NCI-H128 (cell line): ENCODE measurements around the gene SPATC1L.

ENCODE experiments used
- DNase-seq: peaks from one replicate; lab custom pipeline; 2025; ENCODE audit not compliant: unreplicated experiment; lab: John Stamatoyannopoulos, UW

Gene SPATC1L

GRCh38 chr21:46121286-46122221 lies 62.7 kb downstream of the SPATC1L start:
- no peak for DNase-seq

- no peak for DNase-seq
These were observed 63.7 kb downstream of the SPATC1L start for GRCh38 chr21:46120301-46121285.

GRCh38 chr21:46119637-46120271 lies 64.5 kb downstream of the SPATC1L start:
- no peak for DNase-seq

GRCh38 chr21:46119144-46119636 lies 65.1 kb downstream of the SPATC1L start:
- DNase-seq, result no peak

GRCh38 chr21:46118316-46119143 lies 65.7 kb downstream of the SPATC1L start:
- DNase-seq, result no peak

- DNase-seq, result no peak
These were observed 66.5 kb downstream of the SPATC1L start for GRCh38 chr21:46117586-46118315.

GRCh38 chr21:46116776-46117585 lies 67.3 kb downstream of the SPATC1L start:
- DNase-seq, result no peak

GRCh38 chr21:46116189-46116775 lies 68.0 kb downstream of the SPATC1L start:
- no peak for DNase-seq

GRCh38 chr21:46115441-46116188 lies 68.6 kb downstream of the SPATC1L start:
- DNase-seq, result no peak

- DNase-seq, result no peak
These were observed 69.3 kb downstream of the SPATC1L start for GRCh38 chr21:46114963-46115362.

- DNase-seq, result no peak
These were observed 70.6 kb downstream of the SPATC1L start for GRCh38 chr21:46113497-46114176.

GRCh38 chr21:46112725-46113215 lies 71.5 kb downstream of the SPATC1L start:
- no peak for DNase-seq

- no peak for DNase-seq
These were observed 72.2 kb downstream of the SPATC1L start for GRCh38 chr21:46111857-46112724.

- no peak for DNase-seq
These were observed 73.1 kb downstream of the SPATC1L start for GRCh38 chr21:46111193-46111571.
